ENCODE data around the gene NFASC.

NFASC gene

GRCh38 chr1:205065666-205066065 lies 195.0 kb downstream of the NFASC start:
- ChIA-PET CTCF (interaction anchor here (0.5 to 1.2 kb wide), 5 partner anchors 14 to 1396 kb away, joined by 3 to 8 read pairs (median 3); no protein-coding TSS in a partner anchor), POLR2A (no interaction called here)
- Histone ChIP-seq H3K27ac (ENCODE audit: extremely low read depth, low read depth, low read length) (no peak overlapping the region), H3K4me3 (ENCODE audit: low read depth, low read length) (no peak overlapping the region), H3K36me3 (ENCODE audit: control insufficient read depth in 2 of 2, insufficient read depth in 1 of 2, low read length in 2 of 2) (no peaks in the 10 kb centered on the region), H3K9me3 (ENCODE audit: control insufficient read depth, insufficient read depth, low read depth, low read length) (no peaks in the 10 kb centered on the region), H3K4me1 (ENCODE audit: control insufficient read depth, insufficient read depth, low read length) (no peaks in the 10 kb centered on the region)
- TF ChIP-seq ZNF174 (tag by site-specific recombination; IDR thresholded peaks at IDR 0.05): no peak
- TF ChIP-seq PRDM4 (tag by site-specific recombination; IDR thresholded peaks at IDR 0.05): no peak
- TF ChIP-seq ZNF423 (tag by site-specific recombination; IDR thresholded peaks at IDR 0.05): no peak
- no peak for TF ChIP-seq YY1 (tag by site-specific recombination; IDR thresholded peaks at IDR 0.05)
- TF ChIP-seq ZNF248 (tag by site-specific recombination; IDR thresholded peaks at IDR 0.05): no peak
- TF ChIP-seq ZNF155 (tag by site-specific recombination; IDR thresholded peaks at IDR 0.05): no peak
- TF ChIP-seq IKZF3 (tag by site-specific recombination; IDR thresholded peaks at IDR 0.05): no peak
- TF ChIP-seq SALL2 (tag by site-specific recombination; IDR thresholded peaks at IDR 0.05; ENCODE audit: borderline replicate concordance): no peak
- TF ChIP-seq ZNF529 (tag by site-specific recombination; IDR thresholded peaks at IDR 0.05; ENCODE audit: insufficient replicate concordance): no peak
- TF ChIP-seq ZNF140 (tag by site-specific recombination; IDR thresholded peaks at IDR 0.05): no peak
- TF ChIP-seq ZNF555 (tag by site-specific recombination; conservative IDR thresholded peaks at IDR 0.05): no peak
- no peak for TF ChIP-seq ZBTB20 (tag by site-specific recombination; IDR thresholded peaks at IDR 0.05)

DNA sequence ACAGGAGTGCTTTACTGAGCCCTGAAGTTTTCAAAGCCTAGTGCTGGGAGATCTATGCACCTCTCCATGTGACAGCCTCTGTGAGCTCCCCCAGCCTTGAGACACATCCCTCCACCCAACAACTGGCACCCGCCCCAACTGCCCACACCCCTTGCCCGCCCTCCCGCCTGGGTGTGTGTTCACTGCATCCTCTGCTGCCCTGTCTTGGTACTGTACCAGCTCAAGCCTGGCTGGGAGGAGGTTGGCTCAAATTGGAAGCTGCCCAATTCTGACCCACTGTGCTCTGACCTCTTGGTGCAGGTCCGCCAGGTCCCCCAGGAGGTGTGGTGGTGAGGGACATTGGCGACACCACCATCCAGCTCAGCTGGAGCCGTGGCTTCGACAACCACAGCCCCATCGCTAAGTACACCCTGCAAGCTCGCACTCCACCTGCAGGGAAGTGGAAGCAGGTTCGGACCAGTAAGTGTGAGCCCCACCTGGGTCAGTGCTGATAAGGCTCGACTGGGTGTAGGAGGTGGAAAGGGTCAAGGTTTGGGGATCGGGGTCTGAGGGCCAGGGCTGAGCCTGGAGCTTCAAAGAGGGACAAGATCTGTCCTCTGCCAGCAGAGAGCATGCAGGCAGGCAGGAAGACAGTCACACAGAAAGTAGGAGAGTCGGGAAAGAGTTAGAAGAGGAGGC lies 195.6 kb downstream of the NFASC start:
- H3K9me3 ChIP-seq (ENCODE audit: control insufficient read depth, insufficient read depth, low read depth, low read length): no peaks in the 10 kb centered on the region
- H3K36me3 ChIP-seq (ENCODE audit: control insufficient read depth in 2 of 2, insufficient read depth in 1 of 2, low read length in 2 of 2): no peaks in the 10 kb centered on the region
- H3K4me1 ChIP-seq (ENCODE audit: control insufficient read depth, insufficient read depth, low read length): no peaks in the 10 kb centered on the region
- CTCF ChIA-PET: interaction anchor here (0.6 to 1.2 kb wide), 3 partner anchors 73 to 1396 kb away, joined by 3 to 8 read pairs (median 3); no protein-coding TSS in a partner anchor
- POLR2A ChIA-PET: no interaction called here
- no peak overlapping the region for H3K27ac ChIP-seq (ENCODE audit: extremely low read depth, low read depth, low read length)
- H3K4me3 ChIP-seq (ENCODE audit: low read depth, low read length): no peak overlapping the region
- TF ChIP-seq ZNF280C (tag by site-specific recombination; IDR thresholded peaks at IDR 0.05): no peak
- TF ChIP-seq, protein P1, sequence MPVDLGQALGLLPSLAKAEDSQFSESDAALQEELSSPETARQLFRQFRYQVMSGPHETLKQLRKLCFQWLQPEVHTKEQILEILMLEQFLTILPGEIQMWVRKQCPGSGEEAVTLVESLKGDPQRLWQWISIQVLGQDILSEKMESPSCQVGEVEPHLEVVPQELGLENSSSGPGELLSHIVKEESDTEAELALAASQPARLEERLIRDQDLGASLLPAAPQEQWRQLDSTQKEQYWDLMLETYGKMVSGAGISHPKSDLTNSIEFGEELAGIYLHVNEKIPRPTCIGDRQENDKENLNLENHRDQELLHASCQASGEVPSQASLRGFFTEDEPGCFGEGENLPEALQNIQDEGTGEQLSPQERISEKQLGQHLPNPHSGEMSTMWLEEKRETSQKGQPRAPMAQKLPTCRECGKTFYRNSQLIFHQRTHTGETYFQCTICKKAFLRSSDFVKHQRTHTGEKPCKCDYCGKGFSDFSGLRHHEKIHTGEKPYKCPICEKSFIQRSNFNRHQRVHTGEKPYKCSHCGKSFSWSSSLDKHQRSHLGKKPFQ (tag by site-specific recombination; IDR thresholded peaks at IDR 0.05): no peak
- TF ChIP-seq ZNF416 (tag by site-specific recombination; IDR thresholded peaks at IDR 0.05): no peak
- no peak for TF ChIP-seq ZSCAN23 (tag by site-specific recombination; IDR thresholded peaks at IDR 0.05)
- TF ChIP-seq KLF1 (tag by site-specific recombination; IDR thresholded peaks at IDR 0.05): peak; percentile 90
- no peak for TF ChIP-seq ZNF2 (tag by site-specific recombination; IDR thresholded peaks at IDR 0.05)
- no peak for TF ChIP-seq ZNF585B (tag by site-specific recombination; IDR thresholded peaks at IDR 0.05)
- TF ChIP-seq, protein P2, sequence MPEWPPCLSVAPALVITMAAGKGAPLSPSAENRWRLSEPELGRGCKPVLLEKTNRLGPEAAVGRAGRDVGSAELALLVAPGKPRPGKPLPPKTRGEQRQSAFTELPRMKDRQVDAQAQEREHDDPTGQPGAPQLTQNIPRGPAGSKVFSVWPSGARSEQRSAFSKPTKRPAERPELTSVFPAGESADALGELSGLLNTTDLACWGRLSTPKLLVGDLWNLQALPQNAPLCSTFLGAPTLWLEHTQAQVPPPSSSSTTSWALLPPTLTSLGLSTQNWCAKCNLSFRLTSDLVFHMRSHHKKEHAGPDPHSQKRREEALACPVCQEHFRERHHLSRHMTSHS (tag by site-specific recombination; IDR thresholded peaks at IDR 0.05): no peak
- peak; percentile 27; the same call in 1 of the 2 replicates for TF ChIP-seq EGR2 (tag by site-specific recombination; IDR thresholded peaks at IDR 0.05; ENCODE audit: low read depth)
- TF ChIP-seq ZNF843 (tag by site-specific recombination; IDR thresholded peaks at IDR 0.05): no peak
- peak; percentile 10 for TF ChIP-seq ZBTB26 (tag by site-specific recombination; optimal IDR thresholded peaks at IDR 0.05)
- TF ChIP-seq KLF8 (tag by site-specific recombination; IDR thresholded peaks at IDR 0.05): no peak
- no peak for TF ChIP-seq ZNF146 (tag by site-specific recombination; IDR thresholded peaks at IDR 0.05)
- TF ChIP-seq ZNF580 (tag by site-specific recombination; IDR thresholded peaks at IDR 0.05): no peak
- TF ChIP-seq ZNF248 (tag by site-specific recombination; IDR thresholded peaks at IDR 0.05): no peak
